Panc1 (cell line): ENCODE measurements around the gene CCL16. TPM values are rescaled to one million over a fixed set of nuclear protein-coding genes. Genes with fewer than 3 reads are reported as not detected.

Source experiments
- ATAC-seq: fragments of 200-7000 bp; cut with Tn5 transposase; 2 replicates; pipeline ENCODE4 v1.9.1; 2020; ENCODE audit warnings: mild to moderate bottlenecking, moderate library complexity
- BruUV-seq: library from RNA; stranded (reverse); fragments of 400-500 nt; replicated peaks from 2 replicates; lab custom pipeline; 2021; lab: Mats Ljungman, UMichigan
- CTCF ChIA-PET: fragments of 300-600 bp; sonication (Branson Sonifier 250); formaldehyde crosslinking; loops from one replicate; lab custom pipeline; 2022; ENCODE audit warnings: antibody characterized with exemption; lab: Charles Lee
- POLR2A ChIA-PET: fragments of 300-600 bp; sonication (Branson Sonifier 250); formaldehyde crosslinking; loops from one replicate; lab custom pipeline; 2022; ENCODE audit warnings: antibody characterized with exemption; lab: Charles Lee
- DNase-seq: peaks from one replicate; pipeline ENCODE4 v3.0.0-alpha.2; 2010; ENCODE audit warnings: low read depth, low spot score
- H3K27ac ChIP-seq: 2 replicates; pipeline ENCODE4 v1.5.1; 2011; ENCODE audit warnings: mild to moderate bottlenecking, low read length, inconsistent platforms
- H3K27me3 ChIP-seq: fragments of 200-500 bp; sonication (Bioruptor generic); 2 replicates; pipeline ENCODE4 v1.6.0; 2014; ENCODE audit warnings: low read length, inconsistent platforms; ENCODE audit not compliant: control insufficient read depth, insufficient read depth
- H3K36me3 ChIP-seq: fragments of 200-500 bp; sonication (Bioruptor generic); 2 replicates; pipeline ENCODE4 v1.5.1; 2014; ENCODE audit warnings: inconsistent platforms, mild to moderate bottlenecking, low read length, moderate library complexity; ENCODE audit not compliant: control insufficient read depth, insufficient read depth
- H3K4me1 ChIP-seq: 2 replicates; pipeline ENCODE4 v1.5.1; 2011; ENCODE audit warnings: inconsistent platforms, mild to moderate bottlenecking, low read length, moderate library complexity; ENCODE audit not compliant: control insufficient read depth, insufficient read depth
- H3K4me3 ChIP-seq, 2 experiments: 2 replicates each; pipeline ENCODE4 v1.5.1; 2011 to 2012; ENCODE audit warnings: low read depth in 2 of 2, low read length in 2 of 2, mild to moderate bottlenecking in 2 of 2, inconsistent platforms in 1 of 2, moderate library complexity in 1 of 2
- H3K9me3 ChIP-seq: fragments of 200-500 bp; sonication (Bioruptor generic); 2 replicates; pipeline ENCODE4 v1.5.1; 2014; ENCODE audit warnings: low read depth, mild to moderate bottlenecking, inconsistent platforms, low read length, moderate library complexity; ENCODE audit not compliant: control insufficient read depth, insufficient read depth
- POLR2AphosphoS5 ChIP-seq: IDR thresholded peaks from 2 replicates; pipeline ENCODE4 v1.6.1; 2012; ENCODE audit warnings: mild to moderate bottlenecking, low read depth, low read length, moderate library complexity
- SIN3A ChIP-seq: IDR thresholded peaks from 2 replicates; pipeline ENCODE4 v1.6.1; 2012; ENCODE audit warnings: low read depth, mild to moderate bottlenecking, low read length, moderate library complexity, borderline replicate concordance; ENCODE audit not compliant: insufficient read depth
- TCF7L2 ChIP-seq: IDR thresholded peaks from 2 replicates; pipeline ENCODE4 v1.6.1; 2011; ENCODE audit warnings: mild to moderate bottlenecking, low read depth, low read length, inconsistent platforms
- in situ Hi-C: cut with HindIII; loops from 2 replicates; pipeline ENCODE4 v1.10.0; 2016; ENCODE audit warnings: low sequenced_read_pairs, low pct_unique_long_range_greater_than_20kb
- intact Hi-C: fragments of 100-400 bp; cut with micrococcal nuclease; formaldehyde crosslinking; loops from one replicate; pipeline ENCODE4 v1.10.0; 2022; ENCODE audit not compliant: unreplicated experiment
- total RNA-seq: library from RNA; stranded (reverse); gene quantifications from one replicate; pipeline ENCODE4 v1.2.1, GENCODE V29; 2021; ENCODE audit not compliant: unreplicated experiment
- TF ChIP-seq, protein P1 (sequence below): fragments of 450-650 bp; IDR thresholded peaks from 2 replicates; pipeline ENCODE4 v1.5.1; 2017; ENCODE audit warnings: mild to moderate bottlenecking
- TF ChIP-seq, protein P2 (sequence below), 2 experiments: IDR thresholded peaks; 2 replicates each; pipeline ENCODE4 v1.6.1; 2011 to 2012; ENCODE audit warnings: low read depth in 2 of 2, control low read depth in 1 of 2, low read length in 1 of 2, mild to moderate bottlenecking in 1 of 2, moderate library complexity in 1 of 2; ENCODE audit not compliant: insufficient read depth in 1 of 2

CCL16 gene
- total RNA-seq, 1 experiment from 2014 or later = not detected

DNA sequence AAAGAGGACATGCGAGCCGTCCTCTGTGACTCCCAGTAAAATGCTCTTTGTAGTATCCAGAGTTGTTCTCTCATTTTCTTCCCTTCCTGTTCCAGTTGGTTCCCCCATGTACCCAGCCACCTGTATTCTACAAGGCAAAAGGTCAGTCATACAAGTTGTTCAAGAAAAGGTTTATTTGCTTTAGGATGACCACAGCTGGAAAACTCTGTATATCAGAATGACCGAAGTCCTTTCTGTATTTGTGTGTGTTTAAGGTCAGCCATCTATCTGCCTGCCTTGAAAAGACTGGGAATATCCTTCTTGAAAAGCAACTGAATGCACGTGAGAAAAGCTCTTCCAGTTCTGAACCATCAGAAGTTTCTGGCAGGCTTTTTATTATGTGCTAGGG is 8.4 kb downstream of the CCL16 start:
- Histone ChIP-seq H3K4me1 (peaks cover 5% of the 10 kb centered on the region; the same call in 1 of the 2 replicates), H3K9me3 (no peaks in the 10 kb centered on the region), H3K27ac (no peak overlapping the region), H3K4me3 (no peak overlapping the region), H3K27me3 (no peaks in the 10 kb centered on the region), H3K36me3 (no peaks in the 10 kb centered on the region)
- ATAC-seq (no peak), DNase-seq (no peak)
- ChIA-PET POLR2A (no interaction called here), CTCF (no interaction called here)
- intact Hi-C loops = no loop called here
- TF ChIP-seq, protein P1, sequence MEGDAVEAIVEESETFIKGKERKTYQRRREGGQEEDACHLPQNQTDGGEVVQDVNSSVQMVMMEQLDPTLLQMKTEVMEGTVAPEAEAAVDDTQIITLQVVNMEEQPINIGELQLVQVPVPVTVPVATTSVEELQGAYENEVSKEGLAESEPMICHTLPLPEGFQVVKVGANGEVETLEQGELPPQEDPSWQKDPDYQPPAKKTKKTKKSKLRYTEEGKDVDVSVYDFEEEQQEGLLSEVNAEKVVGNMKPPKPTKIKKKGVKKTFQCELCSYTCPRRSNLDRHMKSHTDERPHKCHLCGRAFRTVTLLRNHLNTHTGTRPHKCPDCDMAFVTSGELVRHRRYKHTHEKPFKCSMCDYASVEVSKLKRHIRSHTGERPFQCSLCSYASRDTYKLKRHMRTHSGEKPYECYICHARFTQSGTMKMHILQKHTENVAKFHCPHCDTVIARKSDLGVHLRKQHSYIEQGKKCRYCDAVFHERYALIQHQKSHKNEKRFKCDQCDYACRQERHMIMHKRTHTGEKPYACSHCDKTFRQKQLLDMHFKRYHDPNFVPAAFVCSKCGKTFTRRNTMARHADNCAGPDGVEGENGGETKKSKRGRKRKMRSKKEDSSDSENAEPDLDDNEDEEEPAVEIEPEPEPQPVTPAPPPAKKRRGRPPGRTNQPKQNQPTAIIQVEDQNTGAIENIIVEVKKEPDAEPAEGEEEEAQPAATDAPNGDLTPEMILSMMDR = no peak
- TF ChIP-seq, protein P2, sequence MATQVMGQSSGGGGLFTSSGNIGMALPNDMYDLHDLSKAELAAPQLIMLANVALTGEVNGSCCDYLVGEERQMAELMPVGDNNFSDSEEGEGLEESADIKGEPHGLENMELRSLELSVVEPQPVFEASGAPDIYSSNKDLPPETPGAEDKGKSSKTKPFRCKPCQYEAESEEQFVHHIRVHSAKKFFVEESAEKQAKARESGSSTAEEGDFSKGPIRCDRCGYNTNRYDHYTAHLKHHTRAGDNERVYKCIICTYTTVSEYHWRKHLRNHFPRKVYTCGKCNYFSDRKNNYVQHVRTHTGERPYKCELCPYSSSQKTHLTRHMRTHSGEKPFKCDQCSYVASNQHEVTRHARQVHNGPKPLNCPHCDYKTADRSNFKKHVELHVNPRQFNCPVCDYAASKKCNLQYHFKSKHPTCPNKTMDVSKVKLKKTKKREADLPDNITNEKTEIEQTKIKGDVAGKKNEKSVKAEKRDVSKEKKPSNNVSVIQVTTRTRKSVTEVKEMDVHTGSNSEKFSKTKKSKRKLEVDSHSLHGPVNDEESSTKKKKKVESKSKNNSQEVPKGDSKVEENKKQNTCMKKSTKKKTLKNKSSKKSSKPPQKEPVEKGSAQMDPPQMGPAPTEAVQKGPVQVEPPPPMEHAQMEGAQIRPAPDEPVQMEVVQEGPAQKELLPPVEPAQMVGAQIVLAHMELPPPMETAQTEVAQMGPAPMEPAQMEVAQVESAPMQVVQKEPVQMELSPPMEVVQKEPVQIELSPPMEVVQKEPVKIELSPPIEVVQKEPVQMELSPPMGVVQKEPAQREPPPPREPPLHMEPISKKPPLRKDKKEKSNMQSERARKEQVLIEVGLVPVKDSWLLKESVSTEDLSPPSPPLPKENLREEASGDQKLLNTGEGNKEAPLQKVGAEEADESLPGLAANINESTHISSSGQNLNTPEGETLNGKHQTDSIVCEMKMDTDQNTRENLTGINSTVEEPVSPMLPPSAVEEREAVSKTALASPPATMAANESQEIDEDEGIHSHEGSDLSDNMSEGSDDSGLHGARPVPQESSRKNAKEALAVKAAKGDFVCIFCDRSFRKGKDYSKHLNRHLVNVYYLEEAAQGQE (IDR thresholded peaks at IDR 0.05; ENCODE audit: insufficient read depth in 1 of 2, low read depth in 2 of 2, low read length in 1 of 2) = no peak
- TF ChIP-seq SIN3A (no peak), TCF7L2 (no peak), POLR2AphosphoS5 (no peak)
- in situ Hi-C loops = no loop called here
- no TSS peak for BruUV-seq

GRCh38 chr17:35972535-35972934 is 8.8 kb downstream of the CCL16 start:
- CTCF ChIA-PET = no interaction called here
- POLR2A ChIA-PET = no interaction called here
- in situ Hi-C loops = no loop called here
- TF ChIP-seq, protein P2 (IDR thresholded peaks at IDR 0.05; ENCODE audit: insufficient read depth in 1 of 2, low read depth in 2 of 2, low read length in 1 of 2) = no peak
- TF ChIP-seq TCF7L2 = no peak
- TF ChIP-seq, protein P1 = no peak
- TF ChIP-seq POLR2AphosphoS5 = no peak
- TF ChIP-seq SIN3A = no peak
- intact Hi-C loops = no loop called here
- no TSS peak for BruUV-seq
- Histone ChIP-seq H3K27me3 (no peaks in the 10 kb centered on the region), H3K4me1 (peaks cover 5% of the 10 kb centered on the region; the same call in 1 of the 2 replicates), H3K27ac (no peak overlapping the region), H3K4me3 (no peak overlapping the region), H3K36me3 (no peaks in the 10 kb centered on the region), H3K9me3 (no peaks in the 10 kb centered on the region)
- ATAC-seq = no peak
- no peak for DNase-seq
